Hippocampal formation (tissue), 2 donors: Measurements from ENCODE around the gene SEC24B.
"Not testable (repeated sequence)": the region's sequence is repeated elsewhere in the genome, so short reads cannot be mapped to it uniquely, and the experiment has no call there.

Experiments used
- DNase-seq, 2 donors: peaks; one replicate each; lab custom pipeline; 2025; lab: John Stamatoyannopoulos, UW

SEC24B gene

DNA sequence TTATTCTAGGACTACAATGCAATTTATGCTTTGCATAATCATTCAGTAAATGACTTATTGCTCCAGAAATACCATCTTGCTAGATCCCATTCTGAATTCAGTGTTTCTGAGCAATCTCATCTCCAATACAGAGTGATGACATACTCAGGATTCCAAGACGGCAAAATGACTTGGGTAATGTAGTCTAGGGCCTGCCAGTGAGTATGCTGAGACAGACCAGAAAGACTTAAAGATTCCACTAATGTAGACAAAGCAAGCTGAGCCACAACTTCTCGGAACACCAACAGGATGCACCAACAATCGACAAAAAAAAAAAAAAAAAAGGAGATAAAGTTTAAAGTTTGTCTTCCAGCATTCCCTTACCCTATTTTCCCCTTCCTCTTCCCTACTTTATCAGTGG lies 919 bp upstream of the SEC24B start:
- DNase-seq: no peak

DNA sequence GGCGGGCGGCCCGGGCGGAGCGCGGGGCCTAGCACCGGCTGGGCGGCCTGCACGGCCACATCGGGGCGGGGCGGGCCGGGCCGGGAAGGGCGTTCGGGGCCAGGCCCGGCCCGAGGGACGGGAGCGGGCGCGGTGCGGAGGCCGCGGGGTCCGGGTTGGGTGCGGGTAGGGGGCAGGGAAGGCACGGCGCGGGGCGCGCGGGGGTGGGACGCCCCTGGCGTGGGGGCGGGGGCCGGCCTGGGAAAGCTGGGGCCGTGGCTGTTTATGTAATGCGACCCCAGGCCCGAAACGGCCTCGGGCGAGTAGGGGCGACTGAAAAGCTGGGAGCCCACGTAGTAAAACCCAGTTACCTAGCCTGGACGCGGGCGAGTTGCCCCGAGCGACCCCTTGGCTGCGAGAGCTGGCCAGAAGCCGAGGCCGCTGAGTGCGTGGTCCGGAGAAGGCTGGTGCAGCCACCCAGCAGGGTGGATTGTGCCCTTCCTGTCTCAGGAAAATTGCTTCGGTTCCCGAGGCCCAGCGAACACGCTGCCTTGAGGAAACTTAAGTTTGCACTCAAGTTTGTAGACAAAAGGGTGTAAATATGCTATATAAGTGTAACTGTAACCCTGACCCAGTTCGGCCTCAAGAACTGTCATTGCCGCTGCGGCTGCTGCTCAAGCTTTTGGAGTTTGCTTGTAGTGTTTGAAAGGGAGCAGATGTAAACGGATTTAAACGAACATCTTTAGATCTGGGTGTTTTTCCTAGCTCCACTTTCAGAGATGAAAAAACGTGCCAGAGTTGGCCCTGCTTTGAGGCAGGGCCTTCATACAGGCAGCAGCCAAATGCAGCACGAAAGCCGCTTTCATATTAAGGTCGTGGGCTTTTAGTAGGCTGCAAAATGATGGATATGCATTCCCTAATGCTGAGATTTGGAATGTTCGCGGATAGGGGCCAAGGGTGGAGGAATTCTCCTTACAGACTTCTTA lies 674 bp downstream of the SEC24B start:
- peak; percentile 41 to 66 for DNase-seq

DNA sequence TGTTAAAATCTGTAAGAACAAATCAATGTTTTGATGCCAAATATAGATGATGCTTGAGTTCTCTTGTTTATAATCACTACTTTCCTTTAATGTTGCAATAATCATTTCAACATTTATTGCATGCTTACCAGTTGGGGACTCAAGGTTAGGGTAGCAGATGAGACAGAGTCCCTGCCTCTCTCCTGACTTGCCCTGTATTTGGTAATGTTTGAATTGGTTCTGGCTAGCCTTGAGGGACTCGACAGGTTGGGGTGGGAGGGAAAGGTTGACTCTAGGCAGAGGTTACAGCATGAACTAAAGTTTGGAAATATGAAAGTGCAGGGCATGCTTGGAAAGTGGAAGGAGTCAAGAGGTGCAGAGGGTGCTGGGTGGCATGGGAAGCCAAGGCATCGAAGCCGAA lies 2.0 kb downstream of the SEC24B start:
- no peak for DNase-seq

DNA sequence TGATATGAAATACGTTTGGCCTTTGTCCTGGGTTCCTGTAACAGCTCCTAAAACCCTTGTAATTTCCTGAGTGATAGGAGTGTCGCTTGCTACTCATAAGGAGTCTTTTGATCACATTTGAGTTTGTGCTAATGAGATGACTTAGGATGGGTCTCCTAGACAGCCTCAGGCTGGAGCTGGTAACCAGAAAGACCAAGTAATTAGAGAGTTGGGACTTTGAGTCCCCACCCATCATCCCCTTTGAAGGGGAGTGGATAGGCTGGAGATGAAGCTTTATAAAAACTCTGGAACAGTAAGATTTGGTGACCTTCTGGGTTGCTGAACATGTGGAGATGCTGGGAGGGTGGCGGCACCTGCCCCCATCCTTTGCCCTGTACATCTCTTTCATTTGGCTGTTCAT lies 2.9 kb downstream of the SEC24B start:
- no peak for DNase-seq

DNA sequence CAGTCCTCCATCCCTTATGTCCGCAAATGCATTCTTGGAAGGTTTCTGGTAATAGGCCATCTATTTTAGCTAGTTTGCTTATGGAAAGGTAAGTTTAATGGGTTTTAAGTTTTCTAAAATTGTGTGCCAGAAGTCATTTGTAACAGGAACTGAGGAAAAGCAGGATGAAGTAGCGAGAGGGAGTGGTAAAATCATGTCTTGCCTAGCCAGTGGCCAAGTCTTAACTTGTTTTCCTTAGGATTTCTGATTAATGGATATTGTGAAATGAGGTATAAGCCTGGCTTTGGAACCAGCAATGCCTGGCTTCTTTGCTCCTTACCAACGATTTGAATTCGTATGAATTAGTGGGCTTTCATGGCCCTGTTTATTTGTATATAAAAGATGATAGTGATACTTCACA lies 7.3 kb downstream of the SEC24B start:
- DNase-seq: no peak

DNA sequence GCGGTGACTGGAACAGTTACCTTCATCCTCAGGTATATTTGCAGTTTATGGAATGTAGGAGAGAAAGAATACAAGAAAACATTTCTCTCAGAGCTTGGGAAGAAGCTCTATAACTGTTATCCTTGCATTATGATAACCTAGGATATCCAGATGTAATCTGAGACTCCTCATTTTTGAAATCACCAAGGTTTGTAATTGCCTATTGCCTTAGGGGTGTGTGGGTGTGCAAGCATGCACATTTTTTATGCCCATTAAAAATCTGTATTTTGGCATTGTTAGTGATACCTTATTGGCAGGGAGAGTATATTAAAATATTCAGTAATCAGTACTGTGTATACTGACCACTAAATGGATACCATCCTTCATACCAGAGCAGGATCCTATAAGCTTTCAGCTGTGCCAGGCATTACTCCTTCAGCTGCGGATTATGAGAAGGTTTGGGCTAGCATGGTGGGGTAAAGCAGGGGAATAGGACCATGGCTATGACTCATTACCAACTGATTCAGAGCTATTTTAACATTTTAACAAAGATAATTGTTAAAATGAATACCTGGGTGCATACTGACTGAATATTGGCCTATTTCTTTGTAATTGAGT lies 8.3 kb downstream of the SEC24B start:
- no peak for DNase-seq

DNA sequence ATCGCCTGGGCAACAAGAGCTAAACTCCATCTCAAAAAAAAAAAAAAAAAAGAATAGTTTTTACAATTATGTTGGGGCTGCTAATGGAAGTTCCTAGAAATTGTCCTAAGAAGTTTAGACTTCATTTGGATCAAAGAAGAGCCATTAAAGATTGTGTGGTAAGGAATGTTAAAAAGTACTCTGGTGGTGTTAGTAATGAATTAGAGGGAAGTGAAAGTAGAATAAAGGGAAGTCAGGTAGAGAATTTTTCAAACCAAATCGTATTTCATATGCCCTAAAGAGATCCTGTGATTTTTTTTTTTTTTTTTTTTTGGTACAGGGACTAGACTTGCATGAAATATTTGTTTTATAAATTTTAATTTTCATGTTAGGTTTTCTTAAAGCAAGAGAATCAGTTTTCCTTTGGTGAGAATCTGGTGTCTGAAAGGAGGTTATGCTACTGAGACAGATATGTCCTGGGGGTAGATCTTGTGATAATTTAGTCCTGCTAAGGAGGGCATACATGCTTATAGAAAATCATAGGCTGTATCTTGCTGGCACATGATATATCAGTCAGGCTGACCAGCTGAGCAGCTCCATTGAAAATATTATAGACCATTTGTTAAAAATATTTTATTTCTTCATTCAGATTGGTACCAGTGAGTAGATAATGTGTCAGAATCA lies 10.7 kb downstream of the SEC24B start:
- no peak for DNase-seq

DNA sequence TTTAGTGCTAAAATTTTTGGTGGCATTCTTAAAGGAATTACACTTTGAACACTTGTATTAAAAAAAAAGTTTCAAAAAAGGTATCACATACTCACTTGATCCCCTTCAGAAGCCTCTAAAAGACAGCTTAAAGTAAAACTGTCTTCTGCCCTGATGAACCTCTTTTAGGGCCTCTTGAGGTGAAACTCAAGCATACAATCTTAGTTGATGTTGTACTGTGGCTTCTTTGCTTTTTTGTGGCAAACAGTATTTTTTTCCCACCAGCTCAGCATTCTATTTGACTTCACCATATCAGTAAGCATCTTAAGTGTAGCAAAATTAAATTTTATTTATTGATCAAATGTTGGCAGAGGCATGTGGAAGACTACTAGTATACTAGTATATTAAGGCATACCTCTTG lies 13.7 kb downstream of the SEC24B start:
- DNase-seq: no peak

DNA sequence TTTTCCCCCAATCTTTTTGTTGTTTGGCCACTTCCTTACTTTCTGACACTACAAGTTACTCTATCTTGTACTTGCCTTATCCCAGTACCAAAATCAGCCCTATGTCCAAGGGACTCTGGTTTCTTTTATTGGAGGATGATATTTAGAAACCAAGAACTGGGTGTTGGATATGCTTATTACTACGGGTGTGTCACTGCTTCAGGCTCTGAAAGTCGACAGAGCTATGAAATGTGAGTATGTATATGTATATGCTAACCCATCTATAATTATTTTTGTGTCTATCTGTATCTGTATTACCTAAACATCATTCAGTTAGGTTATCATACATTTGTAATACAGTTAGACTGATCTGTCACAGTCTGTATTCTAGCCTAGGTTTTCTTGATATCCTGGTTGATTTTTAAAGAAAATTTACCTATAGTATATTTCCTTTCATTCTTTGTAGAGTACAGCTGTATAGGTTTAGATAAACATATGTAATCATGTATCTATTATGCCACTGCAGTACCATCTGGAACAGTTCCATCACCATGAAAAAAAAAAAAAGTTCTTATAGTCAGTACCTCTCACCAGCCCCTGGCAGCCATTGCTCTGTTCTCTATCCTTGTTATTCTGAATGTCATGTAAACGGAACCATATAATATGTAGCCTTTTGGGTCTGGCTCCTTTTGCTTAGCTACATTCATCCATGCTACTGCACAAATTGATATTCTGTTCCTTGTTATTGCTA lies 18.1 kb downstream of the SEC24B start:
- DNase-seq: no peak

DNA sequence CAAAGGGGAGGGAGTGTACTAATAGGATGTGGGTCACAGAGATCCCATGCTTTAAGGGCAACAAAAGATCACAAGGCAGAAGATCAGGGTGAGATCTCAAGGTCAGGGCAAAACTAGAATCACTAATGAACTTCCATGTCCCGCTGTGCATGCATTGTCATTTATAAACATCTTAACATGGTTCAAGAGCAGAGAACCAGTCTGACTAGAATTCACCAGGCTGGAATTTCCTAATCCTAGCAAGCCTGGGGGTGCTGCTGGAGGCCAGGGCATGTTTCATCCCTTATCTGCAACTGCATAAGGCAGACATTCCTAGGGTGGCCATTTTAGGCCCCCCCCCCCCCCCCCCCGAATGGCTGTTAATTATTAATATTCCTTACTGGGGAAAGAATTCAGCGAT lies 19.5 kb downstream of the SEC24B start:
- not testable (repeated sequence) for DNase-seq

DNA sequence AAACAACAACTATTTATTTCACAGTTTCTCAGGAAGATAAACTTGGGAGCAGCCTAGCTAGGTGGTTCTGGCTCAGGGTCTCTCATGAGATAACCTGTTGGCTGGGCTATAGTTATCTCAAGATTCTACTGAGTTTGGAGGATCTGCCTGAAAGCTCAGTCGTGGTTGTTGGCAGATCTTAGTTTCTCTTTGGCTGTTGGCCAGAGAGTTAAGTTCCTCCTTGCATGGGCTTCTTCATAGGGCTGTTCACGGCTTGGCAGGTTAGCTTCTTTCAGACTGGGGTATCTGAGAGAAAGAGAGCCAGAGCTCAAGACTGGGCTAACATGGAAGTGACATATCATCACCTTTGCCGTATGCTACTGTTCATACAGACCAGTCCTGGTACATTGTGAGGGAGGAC lies 28.7 kb downstream of the SEC24B start:
- DNase-seq: no peak

DNA sequence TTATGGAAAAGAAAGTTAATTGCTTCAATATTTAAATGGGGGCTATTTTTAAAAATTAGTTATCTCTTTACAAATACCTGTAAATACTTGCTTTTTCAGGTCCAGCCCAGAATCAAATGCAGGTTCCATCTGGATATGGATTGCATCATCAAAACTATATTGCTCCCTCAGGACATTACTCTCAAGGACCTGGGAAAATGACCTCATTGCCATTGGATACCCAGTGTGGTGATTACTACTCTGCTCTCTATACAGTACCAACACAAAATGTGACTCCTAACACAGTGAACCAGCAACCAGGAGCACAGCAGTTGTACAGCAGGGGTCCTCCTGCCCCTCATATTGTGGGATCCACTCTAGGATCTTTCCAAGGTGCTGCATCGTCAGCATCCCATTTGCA lies 29.2 kb downstream of the SEC24B start:
- no peak for DNase-seq

DNA sequence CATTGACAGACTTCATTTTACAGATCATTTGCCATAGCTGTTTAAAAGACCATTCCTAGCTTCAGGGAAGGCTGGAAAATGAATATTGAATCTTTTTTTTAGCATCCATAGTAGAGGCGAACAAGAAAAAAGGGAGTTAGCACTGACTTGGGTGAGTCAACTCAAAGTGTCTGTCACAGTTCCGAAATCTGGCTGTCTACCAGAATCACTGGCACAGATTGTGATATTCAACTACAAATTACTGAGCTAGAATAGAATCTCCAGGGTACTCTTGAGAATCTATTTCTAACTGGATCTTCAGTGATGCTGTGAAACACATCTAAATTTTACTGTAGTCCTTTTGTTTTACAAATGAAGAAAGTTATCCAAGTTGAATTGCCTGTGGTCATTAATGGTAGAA lies 31.5 kb downstream of the SEC24B start:
- DNase-seq: peak; percentile 3 to 67

DNA sequence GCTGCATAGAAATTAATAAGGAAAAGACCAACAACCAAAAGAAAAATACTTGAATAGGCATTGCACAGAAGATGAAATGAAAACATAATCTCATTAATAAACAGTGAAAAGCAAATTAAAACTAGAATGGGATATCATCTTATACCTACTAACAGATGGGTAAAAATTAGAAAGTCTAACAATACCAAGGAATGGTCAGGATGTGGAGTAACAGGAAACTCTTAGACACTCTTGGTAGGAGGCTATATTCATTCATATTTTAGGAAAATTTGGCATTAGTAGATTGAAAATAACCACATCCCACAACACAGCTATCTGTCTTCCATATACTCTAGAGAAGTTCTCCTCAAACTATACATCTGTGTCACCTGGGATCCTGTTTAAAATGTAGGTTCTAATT lies 36.3 kb downstream of the SEC24B start:
- no peak for DNase-seq

DNA sequence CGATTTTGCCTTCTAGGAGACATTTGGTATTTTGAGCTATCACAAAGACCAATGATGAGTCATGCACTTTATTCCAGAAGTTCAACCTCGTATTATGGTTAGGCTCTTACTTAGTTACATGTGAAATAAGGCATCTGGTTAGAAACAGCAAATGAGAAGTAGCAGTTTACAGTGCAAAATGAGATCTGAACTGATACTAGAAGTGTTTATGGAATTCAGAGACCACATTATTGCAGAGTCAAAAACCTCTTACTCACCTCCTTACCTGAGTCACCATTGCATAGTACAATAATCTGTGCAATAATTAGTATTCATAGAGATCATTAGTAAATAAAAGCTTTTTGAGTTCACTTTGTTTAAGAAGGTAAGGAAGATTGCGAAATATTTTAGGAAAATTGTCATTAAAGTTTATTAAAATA lies 38.7 kb downstream of the SEC24B start:
- DNase-seq: no peak

DNA sequence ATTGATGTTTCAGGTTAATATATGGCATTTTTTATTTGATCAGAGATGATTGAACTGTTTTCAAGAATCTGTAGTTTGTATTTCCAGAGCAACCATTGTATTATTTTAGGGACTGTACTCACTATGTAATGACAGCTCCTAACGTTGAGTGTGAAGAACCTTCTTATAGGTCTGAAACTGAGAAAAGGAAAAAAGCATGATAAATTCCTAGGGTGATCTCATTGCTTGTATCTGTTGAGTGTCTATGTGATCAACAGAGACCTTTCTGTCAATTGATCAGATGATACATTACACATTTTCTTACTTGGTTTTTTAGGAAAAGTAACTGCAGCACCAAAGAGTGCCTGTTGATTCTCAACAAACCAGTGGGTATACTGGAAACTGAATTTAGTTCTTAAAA lies 40.2 kb downstream of the SEC24B start:
- no peak for DNase-seq

DNA sequence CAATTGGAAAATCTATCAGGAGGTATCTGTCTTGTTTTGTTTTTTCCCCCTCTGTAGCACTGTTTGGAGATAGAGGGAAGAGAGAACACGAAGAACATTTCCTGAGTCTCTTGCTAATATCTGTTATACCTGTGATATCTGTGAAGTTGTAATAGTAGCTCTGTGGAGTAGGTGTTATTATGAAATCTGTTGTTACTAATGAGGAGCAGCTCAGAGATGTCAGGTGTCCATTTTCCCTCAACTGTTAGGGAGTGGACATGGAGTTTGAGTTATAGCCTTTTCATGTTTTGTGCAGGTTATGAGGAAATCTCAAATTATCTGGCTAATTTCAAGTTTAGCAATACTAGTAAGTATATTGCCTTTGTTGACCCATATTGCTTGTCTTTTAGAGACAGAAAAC lies 52.4 kb downstream of the SEC24B start:
- DNase-seq: no peak

DNA sequence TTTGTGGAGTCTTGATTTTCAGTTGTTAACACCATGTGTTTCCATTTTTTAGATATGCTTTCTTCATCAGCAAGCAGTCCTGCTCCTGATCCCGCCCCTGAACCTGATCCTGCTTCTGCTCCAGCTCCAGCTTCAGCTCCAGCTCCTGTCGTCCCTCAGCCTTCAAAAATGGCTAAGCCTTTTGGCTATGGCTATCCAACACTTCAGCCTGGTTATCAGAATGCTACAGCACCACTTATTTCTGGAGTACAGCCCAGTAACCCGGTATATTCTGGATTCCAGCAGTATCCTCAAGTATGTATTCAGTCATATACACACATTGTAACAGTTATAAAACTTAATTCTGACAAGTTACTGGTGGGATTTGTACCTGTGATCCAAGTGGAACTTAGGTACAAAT lies 60.9 kb downstream of the SEC24B start:
- DNase-seq: no peak

DNA sequence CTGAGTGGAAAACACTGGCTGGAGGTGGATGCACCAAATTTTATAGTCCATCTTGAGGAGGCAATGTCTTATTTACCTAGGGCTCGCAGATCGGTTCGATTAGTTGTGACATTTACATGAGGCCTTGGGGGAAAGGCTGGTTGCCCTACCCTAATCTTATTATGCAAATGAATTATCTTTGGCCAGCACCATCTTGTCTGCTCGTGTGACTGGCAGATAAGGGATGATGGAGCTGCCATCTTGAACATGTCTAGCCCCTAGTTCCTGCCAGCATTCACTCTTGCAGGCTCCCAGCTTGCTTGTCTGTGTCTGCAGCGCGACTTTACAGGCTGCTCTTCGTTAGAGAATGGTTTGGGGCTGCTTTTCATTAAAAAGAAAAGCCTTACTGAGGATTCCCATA lies 61.9 kb downstream of the SEC24B start:
- no peak for DNase-seq

DNA sequence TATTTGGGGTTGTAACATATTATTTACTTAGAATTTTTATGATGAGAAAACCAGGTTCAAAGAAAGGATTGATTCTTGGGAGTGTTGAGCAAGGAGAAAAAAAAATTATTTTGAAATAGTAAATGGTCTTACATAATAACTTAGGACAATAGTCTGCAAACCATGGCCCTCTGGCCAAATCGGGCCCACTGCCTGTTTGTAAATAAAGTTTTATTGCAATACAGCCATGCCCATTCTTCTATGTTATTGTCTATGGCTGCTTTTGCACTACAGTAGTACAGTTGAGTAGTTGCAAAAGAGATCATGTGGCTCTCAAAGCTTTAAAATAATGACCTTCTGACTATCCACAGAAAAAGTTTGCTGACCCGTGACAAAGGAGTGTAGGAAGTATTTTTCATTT lies 63.3 kb downstream of the SEC24B start:
- no peak for DNase-seq

DNA sequence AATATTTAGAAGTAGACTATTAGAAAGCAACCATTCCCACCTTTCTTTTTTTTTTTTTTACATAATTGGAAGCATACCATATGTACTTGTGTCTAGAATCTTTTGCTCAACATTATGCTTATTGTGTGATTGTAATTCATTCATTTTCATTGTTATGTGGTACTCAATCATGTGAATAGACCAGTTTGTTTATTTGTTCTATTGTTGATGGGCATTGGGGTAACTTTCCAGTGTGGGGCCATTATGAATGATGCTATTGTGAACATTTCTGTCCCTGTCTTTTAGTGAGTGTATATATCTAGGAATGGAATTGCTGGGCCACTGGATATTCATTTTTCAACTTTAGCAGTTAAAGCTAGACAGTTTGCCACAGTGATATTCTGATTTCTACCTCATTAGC lies 63.9 kb downstream of the SEC24B start:
- peak in 1 of 2 donors; percentile 65 for DNase-seq

DNA sequence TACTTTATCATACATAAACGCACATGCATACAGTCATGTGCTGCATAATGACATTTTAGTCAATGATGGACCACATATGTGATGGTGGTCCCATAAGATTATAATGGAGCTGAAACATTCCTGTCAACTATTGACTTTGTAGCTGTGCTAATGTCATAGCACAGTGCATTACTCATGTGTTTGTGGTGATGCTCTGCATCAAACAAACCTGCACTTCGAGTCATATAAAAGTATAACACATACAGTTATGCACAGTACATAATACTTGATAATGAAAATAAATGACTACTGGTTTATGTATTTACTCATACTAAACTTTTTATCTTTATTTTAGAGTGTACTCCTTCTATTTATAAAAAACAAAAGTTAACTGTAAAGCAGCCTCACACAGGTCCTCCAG lies 65.9 kb downstream of the SEC24B start:
- DNase-seq: no peak
